HepG2 (cell line): ENCODE measurements around the gene QSOX1. TPM values are rescaled to one million over a fixed set of nuclear protein-coding genes. Genes with fewer than 3 reads are reported as not detected.
A peak's percentile ranks its signal among the peaks of the same experiment; 100 is the strongest.

Source experiments
- ATAC-seq: fragments of 200-7000 bp; cut with Tn5 transposase; 3 replicates; pipeline ENCODE4 v1.9.1; 2020; ENCODE audit warnings: mild to moderate bottlenecking, moderate library complexity
- BruUV-seq: library from RNA; stranded (reverse); fragments of 400-500 nt; replicated peaks from 2 replicates; lab custom pipeline; 2021; lab: Mats Ljungman, UMichigan
- CTCF ChIA-PET: fragments of 300-600 bp; formaldehyde crosslinking; extraction: SDS; loops from one replicate; lab custom pipeline; 2021; ENCODE audit warnings: low total read pairs, inconsistent platforms, low intra/inter-chr PET ratio; lab: Yijun Ruan, JAX
- POLR2A ChIA-PET: fragments of 350-600 bp; sonication (Branson Sonifier 250); formaldehyde crosslinking; loops from one replicate; lab custom pipeline; 2020; ENCODE audit warnings: antibody characterized with exemption, inconsistent platforms; lab: Yijun Ruan, JAX
- DNase-seq: peaks from one replicate; pipeline ENCODE4 v3.0.0-alpha.2; 2015; ENCODE audit warnings: low spot score
- FAIRE-seq: peaks from 3 replicates; lab custom pipeline; 2011; peaks lifted over from hg19 to GRCh38; lab: Jason Lieb, UNC
- H2AFZ ChIP-seq: one replicate; pipeline ENCODE4 v1.6.1; 2011; ENCODE audit warnings: low read length, inconsistent platforms
- H3K27ac ChIP-seq: fragments of 300-600 bp; 3 replicates; pipeline ENCODE4 v1.8.0; 2011; ENCODE audit warnings: mixed run types, mild to moderate bottlenecking, mixed read lengths, low read length, inconsistent platforms; ENCODE audit not compliant: insufficient read depth; ENCODE audit errors: extremely low read length
- H3K27me3 ChIP-seq, 2 experiments: fragments of 200-600 bp in 1 of 2; 2 replicates in 1 of 2; 3 replicates in 1 of 2; pipeline versions ENCODE4 v1.6.0 to v1.8.0; 2011; ENCODE audit warnings: low read length in 2 of 2, mild to moderate bottlenecking in 2 of 2, moderate library complexity in 2 of 2, inconsistent platforms in 1 of 2; ENCODE audit not compliant: insufficient read depth in 2 of 2, control insufficient read depth in 1 of 2
- H3K36me3 ChIP-seq, 2 experiments: fragments of 200-600 bp in 1 of 2; replicated peaks in 1 of 2; 2 replicates in 1 of 2; 3 replicates in 1 of 2; pipeline versions ENCODE4 v1.5.1 to v1.8.0; 2011; ENCODE audit warnings: low read length in 2 of 2, inconsistent platforms in 1 of 2; ENCODE audit not compliant: insufficient read depth in 2 of 2, control insufficient read depth in 1 of 2
- H3K4me1 ChIP-seq: 2 replicates; pipeline ENCODE4 v1.5.1; 2012; ENCODE audit warnings: low read length, inconsistent platforms; ENCODE audit not compliant: insufficient read depth
- H3K4me2 ChIP-seq: 2 replicates; pipeline ENCODE4 v1.6.0; 2011; ENCODE audit warnings: low read depth, low read length, inconsistent platforms
- H3K4me3 ChIP-seq, 3 experiments: fragments of 200-600 bp in 1 of 3; sonication (generic), shearing (Covaris generic) in 1 of 3; replicated peaks in 1 of 3; 2 replicates each; pipeline ENCODE4 v1.5.1; 2011 to 2016; ENCODE audit warnings: low read length in 3 of 3, inconsistent platforms in 2 of 3, low read depth in 2 of 3, mild to moderate bottlenecking in 2 of 3, control low read depth in 1 of 3, mixed read lengths in 1 of 3; ENCODE audit not compliant: insufficient read depth in 1 of 3
- H3K79me2 ChIP-seq: one replicate; pipeline ENCODE4 v1.6.1; 2011; ENCODE audit warnings: low read length, inconsistent platforms; ENCODE audit not compliant: insufficient read depth
- H3K9ac ChIP-seq: 2 replicates; pipeline ENCODE4 v1.6.0; 2011; ENCODE audit warnings: mild to moderate bottlenecking, low read depth, low read length, inconsistent platforms; ENCODE audit not compliant: insufficient read depth
- H3K9me3 ChIP-seq: 2 replicates; pipeline ENCODE4 v1.5.1; 2012; ENCODE audit warnings: mild to moderate bottlenecking, low read length
- H4K20me1 ChIP-seq: 2 replicates; pipeline ENCODE4 v1.6.0; 2011; ENCODE audit warnings: inconsistent platforms, mild to moderate bottlenecking, low read length, moderate library complexity; ENCODE audit not compliant: insufficient read depth
- NR2C2 ChIP-seq: sonication (generic); formaldehyde crosslinking; IDR thresholded peaks from 2 replicates; pipeline ENCODE4 v1.4.0; 2020; ENCODE audit warnings: missing genetic modification reagents, mild to moderate bottlenecking, moderate library complexity, borderline replicate concordance
- TOPORS ChIP-seq: sonication (generic); formaldehyde crosslinking; IDR thresholded peaks from 2 replicates; pipeline ENCODE4 v1.8.0; 2023; ENCODE audit warnings: mild to moderate bottlenecking, missing genetic modification reagents
- XBP1 ChIP-seq: sonication (generic); formaldehyde crosslinking; IDR thresholded peaks from 2 replicates; pipeline ENCODE4 v1.5.0; 2020; ENCODE audit warnings: missing genetic modification reagents
- WGBS: methylation state at CpG from one replicate; pipeline ENCODE4 v1.1.6; 2017; ENCODE audit warnings: low lambda C conversion rate; 5-methylcytosine and 5-hydroxymethylcytosine counted together
- in situ Hi-C: cut with HindIII; loops from 2 replicates; pipeline ENCODE4 v1.10.0; 2017; ENCODE audit warnings: low pct_unique_long_range_greater_than_20kb; ENCODE audit not compliant: extremely low pct_ligation_motif_present
- intact Hi-C: fragments of 100-400 bp; cut with micrococcal nuclease; formaldehyde crosslinking; loops from one replicate; pipeline ENCODE4 v1.10.0; 2022; ENCODE audit not compliant: unreplicated experiment
- polyA plus RNA-seq, 8 experiments: library from polyadenylated mRNA; depleted of rRNA in 3 of 8; stranded (reverse) in 7 of 8; unstranded in 1 of 8; fragments of >200 nt; fragmentation: Illumina TruSeq in 4 of 8; extraction: Trizol in 4 of 8; gene quantifications; 2 replicates each; pipeline versions ENCODE4 v1.2.1 to v1.2.3, GENCODE V29; 2011 to 2016; ENCODE audit warnings: low read depth in 4 of 8, missing spikeins in 1 of 8, mixed read lengths in 1 of 8; ENCODE audit not compliant: insufficient read depth in 1 of 8
- total RNA-seq, 5 experiments: library from RNA; depleted of rRNA; stranded (reverse); fragments of >200 nt; fragmentation: Illumina TruSeq; extraction: Trizol; gene quantifications; 2 replicates each; pipeline ENCODE4 v1.2.3, GENCODE V29; 2016; ENCODE audit warnings: low read depth in 1 of 5
- TF ChIP-seq, protein P1 (sequence below): sonication (generic); formaldehyde crosslinking; IDR thresholded peaks from 2 replicates; pipeline ENCODE4 v1.4.0; 2020; ENCODE audit warnings: missing genetic modification reagents

The QSOX1 gene
- total and polyA plus RNA-seq, 2 of the 13 experiments (the other 11 are each of a cell fraction or from before 2014, with no cell fraction given): 6.8 to 40.2 TPM

DNA sequence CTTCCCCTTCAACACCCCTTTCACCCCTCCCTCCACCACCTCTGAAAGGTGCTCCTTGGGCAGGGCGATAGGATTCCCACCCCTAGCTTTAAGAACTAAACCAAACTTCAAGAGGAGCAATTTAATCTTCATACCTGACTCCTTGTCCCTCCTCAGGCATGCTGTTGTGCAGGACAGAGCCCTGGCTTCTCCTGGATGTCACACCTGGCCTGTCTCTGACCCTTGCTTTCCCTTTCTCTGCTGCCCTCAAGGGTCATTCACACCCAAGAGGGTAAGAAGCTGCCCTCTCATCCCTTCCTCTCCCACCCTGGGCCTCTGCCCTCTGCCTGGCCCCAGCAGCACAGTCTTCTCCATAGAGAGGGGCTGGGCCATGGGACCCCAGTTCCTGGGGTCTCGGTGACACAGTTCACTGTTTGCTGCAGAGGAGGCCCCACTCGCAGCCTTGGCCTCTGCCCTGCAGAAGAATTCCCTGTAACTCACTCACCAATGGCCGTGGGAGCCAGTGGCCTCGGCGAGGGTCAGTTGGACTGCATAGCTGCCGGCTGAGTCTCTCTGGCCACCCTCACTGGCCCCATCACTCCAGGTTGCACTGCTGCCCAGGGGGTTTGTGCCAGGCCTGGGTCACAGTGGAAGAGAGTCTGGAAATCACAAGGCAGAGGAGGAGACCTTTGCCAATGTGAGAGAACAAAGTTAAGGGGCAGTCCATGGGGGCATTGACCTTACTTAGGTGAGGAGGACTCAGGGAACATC, 47.0 kb downstream of the QSOX1 start:
- H3K4me1 ChIP-seq: no peaks in the 10 kb centered on the region
- BruUV-seq: no TSS peak
- FAIRE-seq (no peak), ATAC-seq (peak; percentile 36; the same call in 2 of the 3 replicates)
- no peaks in the 10 kb centered on the region for H3K9me3 ChIP-seq
- H3K27me3 ChIP-seq: peaks cover 0 to 5% of the 10 kb centered on the region in 2 experiments; a peak in 2 of 5 replicates
- POLR2A ChIA-PET: no interaction called here
- intact Hi-C loops: no loop called here
- no peak overlapping the region for H3K4me2 ChIP-seq
- no peaks in the 10 kb centered on the region for H3K36me3 ChIP-seq
- H3K27ac ChIP-seq: no peak overlapping the region
- no peaks in the 10 kb centered on the region for H4K20me1 ChIP-seq
- H3K9ac ChIP-seq: no peak overlapping the region
- TF ChIP-seq NR2C2 (CRISPR knock-in tag) (no peak), TOPORS (no peak), XBP1 (CRISPR knock-in tag) (no peak)
- TF ChIP-seq, protein P1, sequence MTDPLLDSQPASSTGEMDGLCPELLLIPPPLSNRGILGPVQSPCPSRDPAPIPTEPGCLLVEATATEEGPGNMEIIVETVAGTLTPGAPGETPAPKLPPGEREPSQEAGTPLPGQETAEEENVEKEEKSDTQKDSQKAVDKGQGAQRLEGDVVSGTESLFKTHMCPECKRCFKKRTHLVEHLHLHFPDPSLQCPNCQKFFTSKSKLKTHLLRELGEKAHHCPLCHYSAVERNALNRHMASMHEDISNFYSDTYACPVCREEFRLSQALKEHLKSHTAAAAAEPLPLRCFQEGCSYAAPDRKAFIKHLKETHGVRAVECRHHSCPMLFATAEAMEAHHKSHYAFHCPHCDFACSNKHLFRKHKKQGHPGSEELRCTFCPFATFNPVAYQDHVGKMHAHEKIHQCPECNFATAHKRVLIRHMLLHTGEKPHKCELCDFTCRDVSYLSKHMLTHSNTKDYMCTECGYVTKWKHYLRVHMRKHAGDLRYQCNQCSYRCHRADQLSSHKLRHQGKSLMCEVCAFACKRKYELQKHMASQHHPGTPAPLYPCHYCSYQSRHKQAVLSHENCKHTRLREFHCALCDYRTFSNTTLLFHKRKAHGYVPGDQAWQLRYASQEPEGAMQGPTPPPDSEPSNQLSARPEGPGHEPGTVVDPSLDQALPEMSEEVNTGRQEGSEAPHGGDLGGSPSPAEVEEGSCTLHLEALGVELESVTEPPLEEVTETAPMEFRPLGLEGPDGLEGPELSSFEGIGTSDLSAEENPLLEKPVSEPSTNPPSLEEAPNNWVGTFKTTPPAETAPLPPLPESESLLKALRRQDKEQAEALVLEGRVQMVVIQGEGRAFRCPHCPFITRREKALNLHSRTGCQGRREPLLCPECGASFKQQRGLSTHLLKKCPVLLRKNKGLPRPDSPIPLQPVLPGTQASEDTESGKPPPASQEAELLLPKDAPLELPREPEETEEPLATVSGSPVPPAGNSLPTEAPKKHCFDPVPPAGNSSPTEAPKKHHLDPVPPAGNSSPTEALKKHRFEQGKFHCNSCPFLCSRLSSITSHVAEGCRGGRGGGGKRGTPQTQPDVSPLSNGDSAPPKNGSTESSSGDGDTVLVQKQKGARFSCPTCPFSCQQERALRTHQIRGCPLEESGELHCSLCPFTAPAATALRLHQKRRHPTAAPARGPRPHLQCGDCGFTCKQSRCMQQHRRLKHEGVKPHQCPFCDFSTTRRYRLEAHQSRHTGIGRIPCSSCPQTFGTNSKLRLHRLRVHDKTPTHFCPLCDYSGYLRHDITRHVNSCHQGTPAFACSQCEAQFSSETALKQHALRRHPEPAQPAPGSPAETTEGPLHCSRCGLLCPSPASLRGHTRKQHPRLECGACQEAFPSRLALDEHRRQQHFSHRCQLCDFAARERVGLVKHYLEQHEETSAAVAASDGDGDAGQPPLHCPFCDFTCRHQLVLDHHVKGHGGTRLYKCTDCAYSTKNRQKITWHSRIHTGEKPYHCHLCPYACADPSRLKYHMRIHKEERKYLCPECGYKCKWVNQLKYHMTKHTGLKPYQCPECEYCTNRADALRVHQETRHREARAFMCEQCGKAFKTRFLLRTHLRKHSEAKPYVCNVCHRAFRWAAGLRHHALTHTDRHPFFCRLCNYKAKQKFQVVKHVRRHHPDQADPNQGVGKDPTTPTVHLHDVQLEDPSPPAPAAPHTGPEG: no peak
- TF ChIP-seq, all 625 proteins: peak for 0
- in situ Hi-C loops: no loop called here
- CTCF ChIA-PET: no interaction called here
- no peak overlapping the region; a peak in 1 of 6 replicates for H3K4me3 ChIP-seq
- WGBS: 12% methylated on average over 3 of the region's 7 CpGs
- no peak overlapping the region for H2AFZ ChIP-seq
- DNase-seq: no peak
- no peaks in the 10 kb centered on the region for H3K79me2 ChIP-seq
